GM12865 (cell line): ENCODE results near the gene WDCP.
"Not testable (repeated sequence)": the region's sequence is repeated elsewhere in the genome, so short reads cannot be mapped to it uniquely, and the experiment has no call there.

Experiments
- DNase-seq: peaks from one replicate; pipeline ENCODE4 v3.0.0; 2010; ENCODE audit warnings: low read depth
- H3K4me3 ChIP-seq: 2 replicates; pipeline ENCODE4 v1.5.1; 2011; ENCODE audit warnings: mild to moderate bottlenecking, low read depth, low read length, control low read depth
- TF ChIP-seq, protein P1 (sequence below): IDR thresholded peaks from 2 replicates; pipeline ENCODE4 v1.5.1; 2011; ENCODE audit warnings: low read length, control low read depth, low read depth, inconsistent platforms; ENCODE audit not compliant: insufficient read depth; ENCODE audit errors: missing control alignments

Gene WDCP

GRCh38 chr2:24015562-24016375 lies 31.4 kb downstream of the WDCP start:
- TF ChIP-seq, protein P1, sequence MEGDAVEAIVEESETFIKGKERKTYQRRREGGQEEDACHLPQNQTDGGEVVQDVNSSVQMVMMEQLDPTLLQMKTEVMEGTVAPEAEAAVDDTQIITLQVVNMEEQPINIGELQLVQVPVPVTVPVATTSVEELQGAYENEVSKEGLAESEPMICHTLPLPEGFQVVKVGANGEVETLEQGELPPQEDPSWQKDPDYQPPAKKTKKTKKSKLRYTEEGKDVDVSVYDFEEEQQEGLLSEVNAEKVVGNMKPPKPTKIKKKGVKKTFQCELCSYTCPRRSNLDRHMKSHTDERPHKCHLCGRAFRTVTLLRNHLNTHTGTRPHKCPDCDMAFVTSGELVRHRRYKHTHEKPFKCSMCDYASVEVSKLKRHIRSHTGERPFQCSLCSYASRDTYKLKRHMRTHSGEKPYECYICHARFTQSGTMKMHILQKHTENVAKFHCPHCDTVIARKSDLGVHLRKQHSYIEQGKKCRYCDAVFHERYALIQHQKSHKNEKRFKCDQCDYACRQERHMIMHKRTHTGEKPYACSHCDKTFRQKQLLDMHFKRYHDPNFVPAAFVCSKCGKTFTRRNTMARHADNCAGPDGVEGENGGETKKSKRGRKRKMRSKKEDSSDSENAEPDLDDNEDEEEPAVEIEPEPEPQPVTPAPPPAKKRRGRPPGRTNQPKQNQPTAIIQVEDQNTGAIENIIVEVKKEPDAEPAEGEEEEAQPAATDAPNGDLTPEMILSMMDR = no peak

GRCh38 chr2:24014902-24015301 lies 32.3 kb downstream of the WDCP start:
- not testable (repeated sequence) for DNase-seq, H3K4me3 ChIP-seq

More at GRCh38 chr2:24015562-24016375, 31.4 kb downstream of the WDCP start:
- no peak for DNase-seq
- no peak overlapping the region for H3K4me3 ChIP-seq

DNA sequence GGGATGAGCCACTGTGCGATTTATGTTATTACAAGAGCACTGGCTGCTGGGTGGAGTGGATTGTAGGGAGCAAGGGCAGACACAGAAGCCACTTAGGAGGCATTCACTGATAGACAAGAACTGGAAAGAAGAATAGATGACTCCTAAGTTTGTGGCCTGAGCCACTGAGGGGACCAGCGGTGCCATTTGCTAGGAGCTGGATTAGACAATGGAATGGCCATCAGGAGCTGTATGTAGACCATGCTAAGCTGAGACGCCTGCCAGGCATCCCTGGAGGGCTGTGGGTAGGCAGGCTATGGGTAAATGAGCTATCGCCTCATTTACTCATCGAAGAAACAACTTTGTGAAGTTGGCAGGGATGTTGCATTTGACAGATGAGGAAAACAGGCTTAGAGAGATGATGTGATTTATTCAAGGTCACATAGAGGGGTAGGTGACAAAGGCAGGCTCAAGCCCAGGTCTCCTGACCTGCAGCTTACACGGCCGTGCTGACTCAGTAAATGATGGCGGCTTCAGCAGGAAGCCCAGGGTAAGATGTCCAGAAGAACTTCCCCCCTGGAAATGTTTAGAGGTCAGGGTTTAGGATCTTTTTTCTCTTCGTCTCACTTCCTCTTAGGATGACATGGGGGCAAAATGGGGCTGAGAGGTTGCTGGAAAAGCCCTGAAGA lies 34.5 kb downstream of the WDCP start:
- no peak for DNase-seq
- H3K4me3 ChIP-seq = no peak overlapping the region
- TF ChIP-seq, protein P1 = no peak

DNA sequence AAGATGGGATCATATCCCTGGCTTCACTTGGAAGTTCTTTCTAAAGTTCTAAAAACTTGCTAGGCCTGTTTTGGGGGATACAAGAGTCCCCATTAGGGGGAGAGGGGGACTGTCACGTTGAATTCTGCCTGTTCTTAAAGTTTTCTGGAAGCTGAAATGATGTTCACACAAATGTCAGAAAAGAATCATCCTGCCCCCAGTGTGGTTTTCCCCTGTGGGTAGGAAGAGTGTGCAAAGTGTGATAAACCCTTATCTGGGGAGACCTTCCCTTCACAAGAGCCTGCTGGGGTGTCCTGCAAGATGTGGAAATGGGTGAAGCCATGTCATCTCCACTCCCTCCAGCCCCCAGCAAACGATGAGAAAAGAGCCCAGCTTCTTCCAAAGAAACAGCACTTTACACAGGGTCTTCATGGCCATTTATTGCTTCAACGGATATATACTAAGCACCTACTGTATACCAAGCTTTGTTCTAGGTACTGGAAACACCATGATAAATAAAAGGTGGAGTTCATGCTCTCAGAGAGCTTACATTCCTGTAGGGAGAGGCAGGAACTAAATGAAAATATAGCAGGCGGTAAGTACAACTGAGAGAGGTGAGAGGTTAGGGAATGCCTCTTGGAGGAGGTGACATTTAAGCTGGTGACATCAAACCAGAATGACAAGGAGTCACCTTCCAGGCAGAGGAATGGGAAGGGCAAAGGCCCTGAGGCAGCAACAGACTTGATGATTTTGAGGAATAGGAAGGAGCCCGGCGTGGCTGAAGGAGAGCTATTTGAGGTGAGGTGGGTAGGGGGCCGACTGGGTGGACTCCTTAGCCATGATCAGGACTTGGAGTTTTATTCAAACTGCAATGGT lies 35.7 kb downstream of the WDCP start:
- no peak for DNase-seq

DNA sequence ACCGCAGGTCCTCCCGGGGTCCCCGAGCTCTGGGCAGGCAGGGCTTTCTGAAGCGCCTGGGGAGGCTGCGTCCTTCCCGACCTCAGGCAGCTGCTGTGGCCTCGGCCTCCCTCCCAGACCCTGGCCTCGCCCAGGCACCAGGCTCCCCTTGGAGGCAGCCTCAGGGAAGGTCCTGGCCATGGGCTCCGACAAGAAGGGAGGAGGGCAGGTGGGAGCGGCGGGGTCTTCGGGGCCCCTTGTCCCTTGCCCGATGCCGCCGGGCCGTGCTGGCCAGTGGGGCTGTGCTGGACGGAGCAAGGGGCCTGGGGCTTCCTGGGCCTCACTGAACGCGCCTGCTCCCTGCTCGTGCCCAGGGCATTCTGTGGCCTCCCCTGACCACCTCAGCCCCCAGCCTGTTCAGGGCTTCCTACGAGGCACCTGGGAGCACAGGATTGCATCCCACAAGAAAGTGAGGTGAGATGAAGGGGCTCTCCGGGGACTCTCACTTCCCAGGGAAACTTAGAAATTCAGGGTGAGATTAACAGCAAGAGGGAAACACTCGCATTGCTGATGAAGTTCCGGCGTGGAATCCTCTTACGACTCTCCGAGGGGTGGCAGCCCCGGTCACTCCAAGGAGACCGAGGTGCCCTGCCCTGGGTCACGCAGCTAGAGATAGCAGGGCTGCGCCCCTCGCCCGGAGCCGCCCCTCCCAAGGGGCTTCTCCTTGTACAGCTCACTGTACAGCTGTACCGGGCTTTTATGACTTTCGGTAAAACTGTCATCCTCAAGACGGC lies 36.5 kb downstream of the WDCP start:
- TF ChIP-seq, protein P1 = no peak
- DNase-seq = no peak
- no peak overlapping the region; the same call in 1 of the 2 replicates for H3K4me3 ChIP-seq

More for the DNA sequence above, 35.7 kb downstream of the WDCP start:
- no peak overlapping the region for H3K4me3 ChIP-seq
- TF ChIP-seq, protein P1 = no peak

DNA sequence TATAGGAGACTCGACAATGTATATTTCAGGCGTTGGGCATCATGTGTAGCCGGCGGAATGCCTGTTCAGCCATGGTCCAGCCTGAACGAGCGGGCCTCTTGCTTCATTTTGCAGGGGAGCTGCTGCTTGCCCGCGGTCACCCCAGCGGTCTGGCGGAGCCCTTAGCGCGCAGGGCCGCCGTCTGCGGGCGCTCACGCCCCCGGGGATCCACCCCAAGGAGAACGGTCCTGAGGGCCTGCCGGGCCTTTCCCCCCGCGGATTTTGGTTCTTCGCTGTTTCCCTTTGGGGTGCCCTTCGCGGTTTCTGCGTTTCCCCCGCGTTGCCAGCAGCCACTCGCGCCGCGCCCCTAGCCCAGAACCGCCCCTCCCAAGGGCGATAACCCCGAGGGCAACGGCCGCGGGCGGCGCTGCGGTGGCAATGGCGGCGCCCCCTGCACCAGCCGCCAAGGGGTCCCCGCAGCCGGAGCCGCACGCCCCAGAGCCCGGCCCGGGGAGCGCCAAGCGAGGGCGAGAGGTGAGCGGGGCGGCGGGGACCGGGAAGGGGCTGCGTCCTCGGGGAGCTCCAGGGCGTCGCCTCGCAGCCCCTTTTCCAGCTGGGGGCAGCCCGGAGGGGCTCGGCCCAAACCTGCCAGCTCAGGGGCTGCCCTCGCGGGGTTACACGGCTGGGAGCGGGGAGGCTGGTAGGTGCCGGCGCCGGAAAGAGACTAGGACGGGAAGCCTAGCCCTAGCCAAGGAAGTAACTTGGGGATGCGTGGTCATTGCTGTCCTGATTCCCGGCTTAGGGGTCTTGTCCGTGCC lies 37.3 kb downstream of the WDCP start, which contains the start of gene MFSD2B:
TSS of gene MFSD2B (plus strand) at position 406 of the 797 bp plus-strand sequence. CDS start at position 418, 12 bp downstream.
- peak within 1 kb of the TSS; percentile 41 for H3K4me3 ChIP-seq
- TF ChIP-seq, protein P1 = no peak
- DNase-seq = no peak
